GM18909 (cell line): ENCODE data around the gene DDX25.
A peak's percentile ranks its signal among the peaks of the same experiment; 100 is the strongest.
"Not testable (repeated sequence)": the region's sequence is repeated elsewhere in the genome, so short reads cannot be mapped to it uniquely, and the experiment has no call there.

Experiments
- ATAC-seq: cut with Tn5 transposase; IDR thresholded peaks from one replicate; pipeline ENCODE4 v1.9.1; 2021; ENCODE audit warnings: mild to moderate bottlenecking; ENCODE audit not compliant: unreplicated experiment, poor library complexity

Gene DDX25

DNA sequence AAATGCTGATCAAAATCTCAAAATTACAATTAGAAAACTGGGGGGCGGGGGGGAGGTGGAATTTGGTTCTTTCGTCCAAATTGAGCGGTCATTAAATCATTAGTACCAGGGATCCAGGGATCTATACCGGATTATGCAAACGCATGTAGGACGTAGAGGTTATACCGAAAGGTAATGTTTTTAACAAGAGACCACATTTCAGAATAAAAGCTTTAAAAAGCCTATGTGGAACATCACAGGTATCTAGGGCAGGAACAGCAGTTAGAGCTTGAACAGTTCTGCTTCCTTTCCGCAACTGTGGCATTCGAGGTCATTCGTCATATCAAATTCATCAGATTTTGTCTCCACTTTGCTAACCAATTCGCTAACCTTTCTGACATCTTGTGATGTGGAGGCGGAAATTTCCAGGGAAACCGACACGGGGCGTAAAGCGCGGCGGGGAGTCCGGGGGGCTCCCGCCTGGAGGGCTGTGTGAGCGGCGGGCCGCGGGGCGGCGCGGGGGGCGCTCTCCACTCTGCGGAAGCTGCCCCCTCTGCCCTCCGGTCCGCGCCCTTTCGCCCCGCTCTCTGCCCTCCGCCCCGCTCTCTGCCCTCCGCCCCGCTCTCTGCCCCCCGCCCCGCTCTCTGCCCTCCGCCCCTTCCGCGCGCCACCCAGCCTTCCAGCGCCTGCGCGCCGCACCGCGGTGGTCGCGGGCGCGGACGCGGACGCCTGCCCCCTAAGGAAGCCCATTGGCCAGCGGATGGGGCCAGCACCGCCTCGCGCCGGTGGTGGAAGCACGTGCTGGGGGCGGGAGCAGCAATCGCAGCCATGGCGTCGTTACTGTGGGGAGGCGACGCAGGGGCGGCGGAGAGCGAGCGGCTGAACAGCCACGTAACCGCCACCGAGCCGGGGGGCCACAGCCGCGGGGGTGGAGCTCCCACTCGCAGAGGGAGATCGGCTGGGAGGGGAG lies at the start of gene DDX25:
Gene DDX25, plus strand, starts transcription at position 798 of the 949 bp plus-strand sequence. Its CDS starts 10 bp downstream, at position 808.
- ATAC-seq: no peak

DNA sequence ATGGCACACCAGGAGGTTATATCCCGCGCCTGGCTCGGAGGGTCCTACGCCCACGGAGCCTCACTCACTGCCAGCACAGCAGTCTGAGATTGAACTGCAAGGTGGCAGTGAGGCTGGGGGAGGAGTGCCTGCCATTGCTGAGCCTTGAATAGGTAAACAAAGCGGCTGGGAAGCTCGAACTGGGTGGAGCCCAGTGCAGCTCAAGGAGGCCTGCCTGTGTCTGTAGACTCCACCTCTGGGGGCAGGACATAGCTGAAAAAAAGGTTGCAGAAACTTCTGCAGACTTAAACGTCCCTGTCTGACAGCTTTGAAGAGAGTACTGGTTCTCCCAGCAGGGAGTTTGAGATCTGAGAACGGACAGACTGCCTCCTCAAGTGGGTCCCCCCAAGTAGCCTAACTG lies 46.6 kb upstream of the DDX25 start:
- ATAC-seq: not testable (repeated sequence)

DNA sequence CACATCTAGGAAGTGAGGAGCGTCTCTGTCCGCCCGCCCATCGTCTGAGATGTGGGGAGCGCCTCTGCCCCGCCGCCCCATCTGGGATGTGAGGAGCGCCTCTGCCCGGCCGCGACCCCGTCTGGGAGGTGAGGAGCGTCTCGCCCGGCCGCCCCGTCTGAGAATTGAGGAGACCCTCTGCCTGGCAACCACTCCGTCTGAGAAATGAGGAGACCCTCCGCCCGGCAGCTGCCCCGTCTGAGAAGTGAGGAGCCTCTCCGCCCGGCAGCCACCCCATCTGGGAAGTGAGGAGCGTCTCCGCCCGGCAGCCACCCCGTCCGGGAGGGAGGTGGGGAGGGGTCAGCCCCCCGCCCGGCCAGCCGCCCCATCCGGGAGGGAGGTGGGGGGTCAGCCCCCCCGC lies 41.5 kb upstream of the DDX25 start:
- not testable (repeated sequence) for ATAC-seq

DNA sequence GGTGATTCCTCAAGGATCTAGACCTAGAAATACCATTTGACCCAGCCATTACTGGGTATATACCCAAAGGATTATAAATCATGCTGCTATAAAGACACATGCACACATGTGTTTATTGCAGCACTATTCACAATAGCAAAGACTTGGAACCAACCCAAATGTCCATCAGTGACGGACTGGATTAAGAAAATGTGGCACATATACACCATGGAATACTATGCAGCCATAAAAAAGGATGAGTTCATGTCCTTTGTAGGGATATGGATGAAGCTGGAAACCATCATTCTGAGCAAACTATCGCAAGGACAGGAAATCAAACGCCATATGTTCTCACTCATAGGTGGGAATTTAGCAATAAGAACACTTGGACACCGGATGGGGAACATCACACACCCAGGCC lies 39.0 kb upstream of the DDX25 start:
- not testable (repeated sequence) for ATAC-seq

DNA sequence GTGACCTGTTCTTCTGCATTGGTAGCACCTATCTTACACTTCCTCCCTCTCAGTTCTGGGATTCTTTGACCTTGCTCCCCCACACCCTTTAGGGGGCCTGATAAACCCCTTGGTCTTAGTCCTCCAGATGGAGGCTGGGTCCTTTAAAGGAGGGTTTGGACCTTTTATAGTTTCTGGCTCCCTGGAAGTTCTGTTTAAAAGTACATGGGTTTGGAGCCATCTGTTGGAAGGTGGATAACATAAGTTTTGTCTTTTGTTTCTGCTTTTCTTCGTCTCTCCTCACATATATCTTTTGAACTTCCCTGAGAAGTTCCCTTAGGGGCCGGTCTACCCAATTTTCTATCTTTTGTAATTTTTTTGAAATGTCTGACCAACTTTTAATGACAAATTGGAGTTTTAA lies 34.8 kb upstream of the DDX25 start:
- ATAC-seq: no peak

DNA sequence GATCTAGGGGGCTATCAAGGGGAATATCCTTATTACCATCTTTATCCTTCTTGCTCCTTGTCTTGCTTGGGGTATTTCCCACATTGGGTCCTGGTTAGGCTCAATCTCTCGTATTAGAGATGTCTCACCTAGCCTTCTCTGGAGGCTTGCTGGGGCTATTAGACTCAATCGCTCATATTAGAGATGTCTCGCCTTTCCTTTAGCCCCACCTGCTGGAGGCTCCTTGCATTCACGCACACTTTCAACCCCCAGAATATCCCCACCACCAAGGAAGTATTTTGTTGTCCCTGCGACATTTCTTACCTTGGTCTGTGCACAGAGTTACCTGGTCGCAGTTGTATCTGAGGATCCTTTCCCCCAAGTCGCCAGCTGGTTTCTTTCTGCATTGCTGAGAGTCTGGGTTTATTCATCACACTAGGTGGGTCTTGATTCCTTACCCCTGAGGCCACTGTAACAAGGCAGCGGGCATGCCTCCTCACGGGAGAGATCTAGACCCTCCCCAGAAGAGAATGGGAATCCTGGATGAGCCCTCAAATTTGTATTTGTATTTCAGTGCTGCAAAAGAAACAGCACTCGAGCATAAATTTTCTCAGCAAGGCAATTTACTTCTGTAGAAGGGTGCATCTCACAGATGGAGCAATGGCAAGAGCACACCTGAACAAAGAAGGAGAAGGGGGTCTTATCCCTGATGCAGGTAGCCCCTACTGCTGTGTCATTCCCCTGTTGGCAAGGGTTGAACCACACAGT lies 32.7 kb upstream of the DDX25 start:
- ATAC-seq: no peak

DNA sequence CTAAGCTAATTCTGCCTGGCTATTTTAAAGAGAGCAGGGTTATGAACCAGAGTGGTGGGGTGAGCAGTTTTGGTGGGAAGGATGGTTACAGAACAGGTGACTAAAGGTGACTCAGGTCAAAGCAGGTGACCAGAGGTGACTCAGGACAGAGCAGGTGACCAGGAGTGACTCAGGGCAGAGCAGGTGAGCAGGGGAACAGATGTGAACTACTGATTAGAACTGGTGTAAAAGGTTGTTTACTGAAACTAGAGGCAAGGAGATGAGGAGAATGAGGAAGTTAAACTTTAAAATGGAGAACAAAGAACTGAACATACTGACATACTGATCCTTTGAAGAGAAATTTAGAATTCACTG lies 32.2 kb upstream of the DDX25 start:
- no peak for ATAC-seq

DNA sequence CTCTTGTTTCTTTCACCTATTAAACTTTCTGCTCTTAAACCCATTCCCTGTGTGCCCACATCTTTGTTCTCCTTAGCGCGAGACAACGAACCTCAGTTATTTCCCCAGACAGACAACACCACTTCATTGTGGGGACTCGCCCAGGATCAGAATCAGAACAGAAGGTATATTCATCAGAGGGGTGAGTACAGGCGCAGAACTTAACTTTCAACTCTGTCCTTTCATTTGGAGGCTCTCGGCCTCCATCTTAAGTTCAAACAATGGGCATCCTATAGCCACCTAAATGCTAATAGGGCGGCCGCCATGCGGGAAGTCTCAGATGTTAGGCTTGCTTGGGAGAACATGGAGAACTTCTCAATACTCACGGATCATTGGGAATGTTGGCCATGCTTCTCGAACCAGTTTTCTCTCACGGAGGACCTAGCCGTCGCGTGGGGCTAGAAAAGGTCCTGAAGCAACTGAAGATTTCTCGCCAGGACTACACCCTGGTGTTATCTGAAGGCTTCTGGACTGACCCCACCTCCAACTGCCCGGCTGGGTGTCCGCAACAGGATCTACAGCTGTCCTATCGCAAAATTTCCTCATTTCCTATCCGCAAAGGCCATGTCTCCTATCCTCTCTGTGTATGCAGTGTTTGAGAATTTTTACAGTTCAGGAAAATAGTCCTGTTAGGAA lies 30.3 kb upstream of the DDX25 start:
- no peak for ATAC-seq

DNA sequence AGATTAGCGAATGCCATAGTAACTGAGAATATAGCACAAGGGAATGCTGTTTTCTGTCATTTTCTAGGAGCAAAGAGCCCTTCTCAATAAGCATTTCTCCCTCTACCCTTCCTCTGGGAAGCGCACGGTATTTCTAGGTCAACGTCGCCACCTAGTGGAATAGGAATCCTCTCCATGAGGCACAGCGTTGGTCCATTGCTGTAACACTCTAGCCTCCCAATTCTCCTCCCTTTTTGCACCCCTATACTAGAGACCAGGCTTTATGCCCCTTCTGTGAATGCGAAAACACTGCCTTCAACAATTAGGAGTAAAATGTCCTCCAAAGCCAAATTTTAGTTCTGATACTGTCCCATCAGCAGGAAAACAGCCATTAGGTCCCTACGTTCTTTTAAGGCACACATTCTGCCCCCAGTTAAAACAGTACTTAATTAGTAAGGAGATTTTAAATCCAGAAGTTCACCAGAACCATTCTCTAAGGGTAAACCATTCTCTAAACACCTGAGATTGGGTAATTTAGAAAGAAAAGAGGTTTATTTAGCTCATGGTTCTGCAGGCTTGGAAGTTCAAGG lies 29.7 kb upstream of the DDX25 start:
- peak; percentile 79 for ATAC-seq

DNA sequence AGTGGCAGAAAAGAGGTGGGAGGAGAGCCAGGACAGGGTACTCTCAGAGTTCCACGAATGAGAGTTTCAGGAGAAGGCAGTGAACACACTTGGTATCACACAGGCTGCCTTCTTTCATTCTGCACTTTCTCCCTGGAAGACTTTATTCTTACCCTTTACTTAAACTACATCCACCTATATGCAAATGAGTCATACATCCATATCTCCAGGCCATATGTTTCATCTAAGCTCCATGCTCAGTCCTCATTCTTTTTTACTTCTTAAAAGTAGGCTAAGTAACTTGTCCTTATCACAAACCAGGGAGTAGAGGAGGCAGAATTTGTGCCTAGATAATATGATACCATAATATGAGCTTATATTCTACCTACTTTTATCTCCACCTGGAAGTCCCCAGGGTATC lies 23.0 kb upstream of the DDX25 start:
- ATAC-seq: no peak

DNA sequence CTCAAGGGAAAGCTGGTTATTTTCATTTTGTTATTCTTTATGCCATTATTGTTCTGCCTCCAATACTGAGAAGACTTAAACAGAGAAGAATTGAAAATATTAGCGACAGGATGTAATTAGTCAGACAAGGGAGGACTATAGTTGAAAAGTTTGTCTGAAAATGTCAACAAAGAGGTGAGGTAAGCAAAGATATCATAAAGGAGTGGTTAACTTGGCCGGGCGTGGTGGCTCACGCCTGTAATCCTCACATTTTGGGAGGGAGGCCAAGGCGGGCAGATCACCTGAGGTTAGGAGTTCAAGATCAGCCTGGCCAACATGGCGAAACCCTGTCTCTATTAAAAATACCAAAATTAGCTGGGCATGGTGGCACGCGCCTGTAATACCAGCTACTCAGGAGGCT lies 20.9 kb upstream of the DDX25 start:
- ATAC-seq: no peak

DNA sequence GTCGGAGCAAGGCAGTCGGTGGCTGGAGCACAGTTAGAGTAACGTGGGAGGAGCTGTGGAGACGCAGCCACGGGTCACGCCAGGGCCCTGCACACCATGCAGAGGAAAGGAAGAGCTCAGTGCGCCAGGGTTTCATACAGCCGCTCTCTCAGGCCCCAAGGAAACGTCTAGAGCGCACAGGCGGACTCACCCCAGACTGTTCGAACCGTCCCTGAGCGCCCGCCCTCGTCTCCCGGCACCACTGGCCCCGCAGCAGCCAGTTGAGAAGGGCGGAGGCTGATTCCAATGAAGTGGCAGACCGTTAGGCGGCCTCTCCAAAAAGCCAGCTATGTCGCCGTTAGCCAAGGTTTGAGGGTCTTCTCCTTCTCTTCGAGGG lies 17.3 kb upstream of the DDX25 start:
- peak; percentile 31 for ATAC-seq

DNA sequence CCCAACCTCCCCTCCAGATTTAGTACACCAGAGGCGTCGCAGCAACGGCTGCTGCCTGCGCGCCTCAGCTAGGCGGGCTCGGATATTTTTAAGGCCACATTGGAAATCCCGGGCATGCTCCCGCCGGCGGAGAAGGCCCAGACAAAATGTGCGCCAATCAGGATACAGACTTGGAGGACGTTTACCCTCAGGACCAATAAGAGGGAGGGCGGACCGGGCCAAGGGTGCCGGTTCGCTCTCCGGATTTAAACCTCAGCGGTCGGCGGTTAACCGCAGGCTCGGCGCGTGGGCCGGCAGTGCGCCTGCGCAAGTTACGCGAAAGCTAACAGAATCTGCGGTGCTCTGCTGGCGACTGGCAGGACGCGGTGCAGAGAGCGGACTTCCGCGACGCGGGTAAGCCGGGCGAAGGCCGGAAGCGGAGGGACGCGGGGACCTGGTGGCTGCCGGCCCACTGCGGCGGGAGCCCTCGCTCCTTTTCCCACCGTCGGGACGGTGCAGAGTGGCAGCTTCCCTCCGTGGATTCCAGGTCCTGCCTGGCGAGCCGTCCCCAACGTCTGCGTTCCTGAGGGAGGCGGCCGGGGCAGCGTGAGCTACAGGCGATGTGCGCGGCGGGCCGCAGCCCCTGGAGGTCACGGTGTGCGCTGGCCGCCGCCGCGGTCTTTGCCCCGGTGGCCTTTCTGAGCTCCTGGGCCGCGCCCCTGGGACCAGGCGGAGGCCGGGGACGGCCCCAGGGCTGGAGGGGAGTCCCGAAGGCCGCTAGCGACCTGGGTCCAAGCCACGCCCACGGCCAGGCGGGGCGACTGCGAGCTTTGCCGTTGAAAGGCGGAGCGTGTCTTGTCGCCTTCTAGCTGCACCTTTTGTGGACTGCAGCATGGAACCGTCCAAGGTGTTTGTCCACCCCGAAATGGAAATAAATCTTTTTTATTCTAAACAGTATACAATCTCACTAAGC lies 16.7 kb upstream of the DDX25 start, which contains the start of gene HYLS1:
Gene HYLS1, plus strand, starts transcription at position 296 of the 952 bp plus-strand sequence. CDS start 11,701 bp downstream, outside the sequence.
- peak; percentile 87 for ATAC-seq

DNA sequence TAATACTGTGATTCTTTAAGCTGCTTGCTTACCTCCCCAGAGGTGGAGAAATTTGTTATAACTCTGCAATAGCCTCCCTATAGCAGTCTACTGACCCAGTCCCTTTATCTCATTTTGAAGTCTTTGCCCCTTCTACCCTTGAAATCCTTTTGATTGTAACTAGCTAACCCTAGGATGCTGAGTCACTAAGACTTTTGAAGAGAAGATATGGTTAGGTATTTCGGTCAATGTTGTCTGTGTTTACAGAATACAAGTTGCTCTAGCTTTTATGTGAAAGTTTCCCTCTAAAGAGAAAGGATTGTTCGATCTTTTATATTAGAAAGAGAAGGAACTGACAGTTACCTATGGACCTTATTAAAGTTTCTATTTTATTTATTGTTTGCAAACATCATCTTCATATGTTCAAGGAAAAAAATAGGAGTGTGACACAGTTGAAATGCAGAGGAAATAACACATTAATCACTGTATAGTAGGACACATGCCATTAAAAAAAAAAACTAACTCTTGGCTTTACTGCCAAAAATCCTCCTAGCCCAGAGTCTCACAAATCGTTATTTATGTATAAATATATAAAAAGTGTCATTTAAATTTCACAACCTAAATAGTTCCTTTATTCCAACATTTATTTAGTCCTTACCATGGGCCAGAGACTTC lies 13.7 kb upstream of the DDX25 start:
- ATAC-seq: no peak

DNA sequence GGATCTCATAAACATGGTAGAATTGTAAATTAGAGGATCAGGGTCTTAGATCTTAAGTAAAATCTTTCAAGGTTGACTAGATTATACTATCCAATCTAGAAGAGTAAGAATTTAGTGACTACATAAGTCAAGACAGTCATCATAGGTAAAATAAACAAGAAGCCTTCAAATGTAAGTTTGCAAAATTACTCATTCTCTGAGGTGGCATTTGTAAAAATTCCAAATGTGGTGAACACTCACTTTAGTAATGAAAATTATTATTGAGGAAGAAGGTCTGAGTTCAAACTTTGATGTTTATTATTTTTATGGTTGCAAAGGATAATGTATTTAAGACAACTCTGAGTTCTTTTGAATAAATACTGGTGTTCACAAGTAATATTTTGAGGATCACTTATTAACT lies 12.2 kb upstream of the DDX25 start:
- no peak for ATAC-seq

DNA sequence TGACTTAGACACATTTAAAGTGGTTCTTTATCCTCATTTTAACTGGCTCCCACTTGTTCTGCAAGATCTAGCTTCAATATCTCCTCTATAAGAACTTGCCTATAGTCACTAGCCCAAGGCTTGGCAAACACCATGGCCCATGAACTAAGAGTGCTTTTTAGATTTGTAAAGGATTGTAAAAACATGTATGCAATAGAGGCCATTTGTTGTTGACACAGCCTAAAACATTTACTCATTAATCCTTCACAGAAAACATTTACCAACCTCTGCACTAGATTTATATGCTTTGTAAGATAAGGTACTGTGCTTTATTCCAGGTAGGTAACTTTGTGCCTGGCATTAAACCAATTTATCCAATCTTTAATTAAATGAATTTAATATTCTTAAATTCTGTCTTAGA lies 11.3 kb upstream of the DDX25 start:
- ATAC-seq: no peak

DNA sequence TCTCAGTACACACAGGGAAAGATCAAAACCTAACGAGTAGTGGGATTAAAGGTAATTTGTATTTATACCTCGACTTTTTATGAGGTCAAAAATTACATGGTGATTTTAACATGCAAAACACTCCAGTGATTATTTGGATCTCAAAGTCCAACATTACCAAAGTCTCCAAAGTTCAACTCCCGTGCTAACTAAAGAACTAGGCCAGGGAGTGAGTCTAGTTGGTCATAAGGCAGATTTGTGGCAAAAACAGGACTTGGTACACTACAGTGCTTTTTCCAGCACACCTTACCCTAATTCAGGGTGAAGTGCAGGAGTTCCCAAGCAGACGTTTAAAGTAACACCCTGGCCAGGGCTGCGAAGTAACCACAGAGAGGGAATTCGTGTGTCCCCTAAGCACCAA lies 2.4 kb upstream of the DDX25 start:
- ATAC-seq: no peak

DNA sequence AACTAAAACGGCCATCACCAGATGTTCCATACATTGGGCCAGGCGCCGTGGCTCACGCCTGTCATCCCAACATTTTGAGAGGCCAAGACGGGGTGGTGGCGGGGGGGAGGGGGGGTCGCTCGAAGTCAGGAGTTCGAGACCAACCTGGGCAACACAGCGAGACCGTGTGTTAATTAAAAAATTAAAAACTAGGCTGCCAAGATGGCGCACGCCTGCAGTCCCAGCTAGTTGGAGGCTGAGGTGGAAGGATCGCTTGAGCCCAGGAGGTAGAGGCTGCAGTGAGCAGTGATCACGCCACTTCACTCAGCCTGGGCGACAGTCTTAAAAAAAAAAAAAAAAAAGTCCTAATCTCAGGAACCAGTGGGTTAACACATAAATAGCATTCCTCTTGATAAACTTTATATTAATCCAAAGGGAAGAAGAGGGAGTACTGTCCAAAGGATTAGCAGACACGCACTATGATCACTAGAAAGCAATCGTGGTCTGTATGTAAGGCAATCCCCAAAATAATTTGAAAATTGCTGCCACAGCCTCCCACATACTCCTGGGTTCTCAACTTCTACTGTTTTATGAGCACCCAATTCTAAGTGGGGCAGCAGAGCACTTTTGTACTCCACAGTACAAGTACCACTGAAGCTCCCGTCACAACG lies 1.9 kb upstream of the DDX25 start:
- no peak for ATAC-seq
